ENCODE data around the gene RAPGEF4.

The RAPGEF4 gene

DNA sequence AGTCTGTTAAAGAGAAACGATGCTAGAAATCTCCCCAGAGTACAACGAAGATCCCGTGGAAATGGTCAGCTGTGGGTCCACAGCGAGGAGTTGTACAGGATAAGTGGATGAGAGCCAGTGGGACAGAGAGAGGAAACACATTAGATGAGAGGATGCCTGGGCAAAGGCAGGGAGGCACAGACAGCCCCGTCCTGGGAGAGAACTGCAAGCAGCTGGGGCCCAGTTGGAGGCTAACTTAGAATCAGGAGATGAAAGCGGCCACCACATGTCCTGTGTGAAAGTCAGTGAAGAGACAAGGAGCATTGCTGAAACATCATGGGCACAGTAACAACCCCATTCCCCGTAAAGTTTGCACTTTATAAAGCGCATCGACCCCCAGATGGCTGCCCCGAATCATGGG is 157.5 kb downstream of the RAPGEF4 start:
- ChIA-PET POLR2A (no interaction called here), CTCF (no interaction called here)
- DNase-seq (ENCODE audit: extremely low spot score) = no peak
- TF ChIP-seq, protein P1, sequence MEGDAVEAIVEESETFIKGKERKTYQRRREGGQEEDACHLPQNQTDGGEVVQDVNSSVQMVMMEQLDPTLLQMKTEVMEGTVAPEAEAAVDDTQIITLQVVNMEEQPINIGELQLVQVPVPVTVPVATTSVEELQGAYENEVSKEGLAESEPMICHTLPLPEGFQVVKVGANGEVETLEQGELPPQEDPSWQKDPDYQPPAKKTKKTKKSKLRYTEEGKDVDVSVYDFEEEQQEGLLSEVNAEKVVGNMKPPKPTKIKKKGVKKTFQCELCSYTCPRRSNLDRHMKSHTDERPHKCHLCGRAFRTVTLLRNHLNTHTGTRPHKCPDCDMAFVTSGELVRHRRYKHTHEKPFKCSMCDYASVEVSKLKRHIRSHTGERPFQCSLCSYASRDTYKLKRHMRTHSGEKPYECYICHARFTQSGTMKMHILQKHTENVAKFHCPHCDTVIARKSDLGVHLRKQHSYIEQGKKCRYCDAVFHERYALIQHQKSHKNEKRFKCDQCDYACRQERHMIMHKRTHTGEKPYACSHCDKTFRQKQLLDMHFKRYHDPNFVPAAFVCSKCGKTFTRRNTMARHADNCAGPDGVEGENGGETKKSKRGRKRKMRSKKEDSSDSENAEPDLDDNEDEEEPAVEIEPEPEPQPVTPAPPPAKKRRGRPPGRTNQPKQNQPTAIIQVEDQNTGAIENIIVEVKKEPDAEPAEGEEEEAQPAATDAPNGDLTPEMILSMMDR (IDR thresholded peaks at IDR 0.05; ENCODE audit: control extremely low read depth, extremely low read depth, low read depth, missing control alignments) = no peak

DNA sequence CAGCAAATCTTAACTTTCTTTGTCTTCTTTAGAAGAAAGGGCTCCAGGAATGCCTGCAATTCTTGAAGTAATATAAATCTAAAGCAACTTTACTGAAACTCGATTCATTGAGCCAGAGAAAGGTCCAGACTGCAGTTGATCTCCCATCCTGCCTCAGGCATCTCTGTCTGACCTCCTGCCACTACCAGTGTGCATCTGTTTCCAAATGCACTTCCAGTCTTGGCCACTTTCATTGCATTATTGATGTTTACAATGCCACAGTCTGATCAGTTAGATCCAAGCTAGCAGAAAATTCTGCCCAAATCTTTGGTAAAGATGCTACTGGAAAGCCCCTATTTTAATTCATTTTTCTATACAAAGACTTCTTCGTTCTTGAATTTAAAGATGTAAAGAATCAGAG is 158.0 kb downstream of the RAPGEF4 start:
- TF ChIP-seq, protein P1 (IDR thresholded peaks at IDR 0.05; ENCODE audit: control extremely low read depth, extremely low read depth, low read depth, missing control alignments) = no peak
- ChIA-PET CTCF (no interaction called here), POLR2A (no interaction called here)
- no peak for DNase-seq (ENCODE audit: extremely low spot score)

DNA sequence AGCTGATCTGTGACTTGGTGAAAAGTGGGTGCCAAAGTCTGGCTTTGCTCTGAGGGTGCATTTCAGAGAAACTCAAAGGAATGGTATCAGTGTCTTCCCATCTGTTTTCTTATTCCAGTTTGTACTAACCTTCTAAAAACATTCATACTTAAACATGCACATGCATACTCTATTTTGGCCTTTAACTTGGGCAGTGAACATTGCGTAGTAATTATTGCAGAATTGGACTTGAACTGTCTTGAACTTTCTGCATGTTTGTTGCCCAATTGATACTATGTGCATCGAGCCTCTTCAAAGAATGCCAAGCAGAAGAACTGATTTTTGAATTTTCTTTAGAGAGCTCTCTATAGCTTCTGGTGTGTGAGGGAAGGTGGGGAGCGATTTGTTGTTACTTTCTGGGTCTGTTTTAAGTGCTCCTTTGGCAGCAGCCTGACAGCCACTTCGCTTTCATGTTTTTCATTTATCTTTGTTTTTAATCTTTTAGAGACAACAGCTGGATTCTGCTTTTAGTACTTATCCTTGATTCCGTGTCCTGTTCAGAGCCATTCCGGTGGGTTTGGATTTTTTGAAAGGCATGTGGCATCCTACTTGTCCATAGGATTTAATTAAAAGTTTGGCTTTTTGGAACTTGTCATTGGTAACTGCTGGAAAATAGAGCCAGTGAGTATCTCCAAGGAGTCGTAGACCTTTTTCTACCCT is 159.2 kb downstream of the RAPGEF4 start:
- TF ChIP-seq, protein P1 (IDR thresholded peaks at IDR 0.05; ENCODE audit: control extremely low read depth, extremely low read depth, low read depth, missing control alignments) = no peak
- DNase-seq (ENCODE audit: extremely low spot score) = no peak
- ChIA-PET CTCF (no interaction called here), POLR2A (no interaction called here)

DNA sequence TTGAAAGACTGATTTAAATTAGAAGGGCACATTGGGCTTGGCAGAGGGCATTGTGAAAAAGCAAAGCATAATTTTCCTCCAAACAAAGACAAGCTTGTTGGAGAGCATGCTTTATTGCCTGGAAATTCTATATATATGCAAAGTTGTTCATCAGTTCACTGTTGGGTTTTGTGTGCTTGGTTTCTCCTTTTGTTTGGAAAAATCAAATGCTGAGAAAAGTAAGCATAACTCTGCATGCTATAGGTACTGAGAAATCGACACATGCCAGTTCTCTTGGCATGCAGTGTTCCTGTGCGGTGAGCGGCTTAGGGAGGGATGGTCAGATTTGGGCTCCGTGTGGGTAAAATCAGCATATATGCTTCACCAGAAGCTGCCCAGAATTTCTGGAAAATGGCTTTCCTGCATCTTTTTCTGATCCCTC is 161.0 kb downstream of the RAPGEF4 start:
- POLR2A ChIA-PET = no interaction called here

DNA sequence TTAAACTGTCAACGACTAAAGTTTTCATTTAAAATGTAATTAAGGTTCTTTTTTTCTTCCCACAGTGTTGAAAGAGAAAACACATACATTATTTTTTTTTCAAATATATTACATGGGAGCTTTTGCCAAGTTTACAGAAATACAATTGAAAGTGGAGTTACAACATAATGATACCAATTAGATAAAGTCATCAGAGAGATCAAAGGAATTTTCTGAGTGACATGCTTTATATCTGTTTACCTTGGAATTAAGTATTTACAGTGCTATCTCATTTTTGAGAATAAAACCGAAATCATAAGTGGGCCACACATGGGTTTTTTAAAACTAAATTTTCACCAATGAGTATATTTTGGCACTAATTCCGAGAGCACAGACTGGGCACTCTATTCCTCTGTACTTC is 165.2 kb downstream of the RAPGEF4 start:
- POLR2A ChIA-PET = no interaction called here
- TF ChIP-seq, protein P1 (IDR thresholded peaks at IDR 0.05; ENCODE audit: control extremely low read depth, extremely low read depth, low read depth, missing control alignments) = no peak
- CTCF ChIA-PET = interaction anchor here (1.7 to 3.7 kb wide), 2 partner anchors 20 to 31 kb away, joined by 6 to 14 read pairs; no protein-coding TSS in a partner anchor
- no peak for DNase-seq (ENCODE audit: extremely low spot score)

More for the DNA sequence above, 161.0 kb downstream of the RAPGEF4 start:
- TF ChIP-seq, protein P1 (IDR thresholded peaks at IDR 0.05; ENCODE audit: control extremely low read depth, extremely low read depth, low read depth, missing control alignments) = no peak
- CTCF ChIA-PET = no interaction called here
- no peak for DNase-seq (ENCODE audit: extremely low spot score)

DNA sequence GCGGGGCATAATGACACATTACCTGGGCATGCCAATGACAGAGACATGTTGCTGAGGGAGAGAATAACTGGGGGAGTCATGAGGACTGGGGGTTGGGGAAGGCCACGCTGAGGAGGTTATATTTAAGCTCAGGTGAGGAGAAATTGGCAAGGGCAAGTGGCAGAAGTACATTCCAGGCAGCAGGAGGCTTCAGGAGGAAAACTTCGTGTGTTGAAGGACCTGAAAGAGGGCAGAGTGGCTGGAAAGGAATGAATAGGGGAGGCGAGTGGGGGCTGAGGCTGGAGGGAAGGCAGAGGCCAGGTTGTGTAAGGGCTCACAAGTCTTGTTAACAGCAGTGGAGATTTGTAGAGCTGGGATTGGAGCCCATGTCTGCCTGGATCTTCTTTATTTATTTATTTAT is 166.3 kb downstream of the RAPGEF4 start:
- no peak for DNase-seq (ENCODE audit: extremely low spot score)

More for the DNA sequence above, 166.3 kb downstream of the RAPGEF4 start:
- ChIA-PET CTCF (interaction anchor here (1.7 to 3.7 kb wide), 2 partner anchors 19 to 30 kb away, joined by 6 to 14 read pairs; no protein-coding TSS in a partner anchor), POLR2A (no interaction called here)
- TF ChIP-seq, protein P1 (IDR thresholded peaks at IDR 0.05; ENCODE audit: control extremely low read depth, extremely low read depth, low read depth, missing control alignments) = no peak

Measured in GM10248 (cell line).